Stimulated activated CD8-positive, alpha-beta memory T cell treated with anti-CD3 and anti-CD28 coated beads, Interleukin-4, amount 100 ng/mL, for 1 hour (primary cell): ENCODE results near the gene PHF5A.

ENCODE experiments used
- DNase-seq, 2 donors: peaks; one replicate each; pipeline ENCODE4 v3.0.0-alpha.2; 2020; ENCODE audit warnings: low read depth in 2 of 2, low spot score in 1 of 2

Gene PHF5A

GRCh38 chr22:41417622-41418390 is 50.7 kb downstream of the PHF5A start:
- no peak for DNase-seq

- DNase-seq = no peak
Observed at GRCh38 chr22:41415554-41415953, 52.9 kb downstream of the PHF5A start.

GRCh38 chr22:41411021-41411851 is 57.3 kb downstream of the PHF5A start:
- no peak for DNase-seq

- DNase-seq = no peak
Observed at GRCh38 chr22:41410311-41410751, 58.2 kb downstream of the PHF5A start.
